Gastroesophageal sphincter (tissue), 3 donors: ENCODE measurements around the gene CRYBG1.

Experiments used
- CTCF ChIP-seq, 4 experiments: fragments of 200-600 bp in 2 of 4; fragments of 450-650 bp in 2 of 4; sonication (generic) in 1 of 4; IDR thresholded peaks; one replicate each; pipeline ENCODE4 v1.5.1; 2017 to 2019; ENCODE audit warnings: antibody characterized with exemption in 4 of 4, mild to moderate bottlenecking in 2 of 4, moderate library complexity in 2 of 4
- POLR2A ChIP-seq, 2 donors: fragments of 450-650 bp; IDR thresholded peaks; one replicate each; pipeline ENCODE4 v1.6.1; 2017; ENCODE audit warnings: antibody characterized with exemption in 2 of 2, mild to moderate bottlenecking in 2 of 2, moderate library complexity in 1 of 2
- POLR2AphosphoS5 ChIP-seq: sonication (generic); formaldehyde crosslinking; IDR thresholded peaks from one replicate; pipeline ENCODE4 v1.6.1; 2017; ENCODE audit warnings: antibody characterized with exemption

- no peak for TF ChIP-seq CTCF (IDR thresholded peaks at IDR 0.05)
- TF ChIP-seq POLR2AphosphoS5, result no peak
- TF ChIP-seq POLR2A (IDR thresholded peaks at IDR 0.05), result no peak
Measured at GRCh38 chr6:106360989-106361430, 493 bp downstream of the CRYBG1 start.
